ENCODE results near the gene ADAM8. TPM values are rescaled to one million over a fixed set of nuclear protein-coding genes. Genes with fewer than 3 reads are reported as not detected.

Gene ADAM8
- total RNA-seq, 1 experiment from 2014 or later = 3.7 TPM

DNA sequence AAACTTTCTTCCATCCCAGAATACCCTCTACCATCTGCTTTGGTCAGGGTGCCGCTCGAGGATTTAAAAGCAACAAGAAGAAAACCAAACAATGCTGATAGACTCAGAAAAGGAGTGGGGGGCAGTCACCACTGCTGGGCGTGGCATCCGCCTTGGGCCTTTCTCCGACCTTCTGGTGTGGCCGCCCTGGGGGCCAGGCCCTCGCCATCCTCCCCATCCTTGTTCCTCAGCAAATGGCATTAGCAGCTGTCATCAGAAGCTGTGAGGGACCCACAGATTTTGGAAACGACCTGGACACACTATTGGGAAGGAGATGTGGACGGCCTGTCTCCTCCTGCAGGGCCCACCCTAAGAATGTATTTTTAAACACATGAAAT, 36.1 kb upstream of the ADAM8 start:
- ChIA-PET CTCF (no interaction called here), POLR2A (no interaction called here)
- Histone ChIP-seq H3K9me3 (ENCODE audit: control insufficient read depth, insufficient read depth, low read depth, low read length) (no peaks in the 10 kb centered on the region), H3K27me3 (ENCODE audit: control insufficient read depth, insufficient read depth, low read length) (no peaks in the 10 kb centered on the region), H3K36me3 (ENCODE audit: control insufficient read depth, insufficient read depth, low read length) (peaks cover 4% of the 10 kb centered on the region; the same call in 1 of the 2 replicates), H3K4me3 (ENCODE audit: low read depth in 2 of 2, low read length in 2 of 2) (no peak overlapping the region), H3K4me1 (ENCODE audit: control insufficient read depth, insufficient read depth, low read length) (peaks cover 4% of the 10 kb centered on the region; the same call in 1 of the 2 replicates), H3K27ac (ENCODE audit: low read length) (no peak overlapping the region)
- BruUV-seq (replicated peaks) = no TSS peak
- intact Hi-C loops (cut with micrococcal nuclease; ENCODE audit: unreplicated experiment) = no loop called here
- TF ChIP-seq TCF7L2 (IDR thresholded peaks at IDR 0.05; ENCODE audit: low read depth, low read length) (no peak), POLR2AphosphoS5 (IDR thresholded peaks at IDR 0.05; ENCODE audit: low read depth, low read length) (no peak), SIN3A (IDR thresholded peaks at IDR 0.05; ENCODE audit: borderline replicate concordance, insufficient read depth, low read depth, low read length) (no peak)
- TF ChIP-seq, protein P1, sequence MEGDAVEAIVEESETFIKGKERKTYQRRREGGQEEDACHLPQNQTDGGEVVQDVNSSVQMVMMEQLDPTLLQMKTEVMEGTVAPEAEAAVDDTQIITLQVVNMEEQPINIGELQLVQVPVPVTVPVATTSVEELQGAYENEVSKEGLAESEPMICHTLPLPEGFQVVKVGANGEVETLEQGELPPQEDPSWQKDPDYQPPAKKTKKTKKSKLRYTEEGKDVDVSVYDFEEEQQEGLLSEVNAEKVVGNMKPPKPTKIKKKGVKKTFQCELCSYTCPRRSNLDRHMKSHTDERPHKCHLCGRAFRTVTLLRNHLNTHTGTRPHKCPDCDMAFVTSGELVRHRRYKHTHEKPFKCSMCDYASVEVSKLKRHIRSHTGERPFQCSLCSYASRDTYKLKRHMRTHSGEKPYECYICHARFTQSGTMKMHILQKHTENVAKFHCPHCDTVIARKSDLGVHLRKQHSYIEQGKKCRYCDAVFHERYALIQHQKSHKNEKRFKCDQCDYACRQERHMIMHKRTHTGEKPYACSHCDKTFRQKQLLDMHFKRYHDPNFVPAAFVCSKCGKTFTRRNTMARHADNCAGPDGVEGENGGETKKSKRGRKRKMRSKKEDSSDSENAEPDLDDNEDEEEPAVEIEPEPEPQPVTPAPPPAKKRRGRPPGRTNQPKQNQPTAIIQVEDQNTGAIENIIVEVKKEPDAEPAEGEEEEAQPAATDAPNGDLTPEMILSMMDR (IDR thresholded peaks at IDR 0.05) = no peak
- TF ChIP-seq, protein P2, sequence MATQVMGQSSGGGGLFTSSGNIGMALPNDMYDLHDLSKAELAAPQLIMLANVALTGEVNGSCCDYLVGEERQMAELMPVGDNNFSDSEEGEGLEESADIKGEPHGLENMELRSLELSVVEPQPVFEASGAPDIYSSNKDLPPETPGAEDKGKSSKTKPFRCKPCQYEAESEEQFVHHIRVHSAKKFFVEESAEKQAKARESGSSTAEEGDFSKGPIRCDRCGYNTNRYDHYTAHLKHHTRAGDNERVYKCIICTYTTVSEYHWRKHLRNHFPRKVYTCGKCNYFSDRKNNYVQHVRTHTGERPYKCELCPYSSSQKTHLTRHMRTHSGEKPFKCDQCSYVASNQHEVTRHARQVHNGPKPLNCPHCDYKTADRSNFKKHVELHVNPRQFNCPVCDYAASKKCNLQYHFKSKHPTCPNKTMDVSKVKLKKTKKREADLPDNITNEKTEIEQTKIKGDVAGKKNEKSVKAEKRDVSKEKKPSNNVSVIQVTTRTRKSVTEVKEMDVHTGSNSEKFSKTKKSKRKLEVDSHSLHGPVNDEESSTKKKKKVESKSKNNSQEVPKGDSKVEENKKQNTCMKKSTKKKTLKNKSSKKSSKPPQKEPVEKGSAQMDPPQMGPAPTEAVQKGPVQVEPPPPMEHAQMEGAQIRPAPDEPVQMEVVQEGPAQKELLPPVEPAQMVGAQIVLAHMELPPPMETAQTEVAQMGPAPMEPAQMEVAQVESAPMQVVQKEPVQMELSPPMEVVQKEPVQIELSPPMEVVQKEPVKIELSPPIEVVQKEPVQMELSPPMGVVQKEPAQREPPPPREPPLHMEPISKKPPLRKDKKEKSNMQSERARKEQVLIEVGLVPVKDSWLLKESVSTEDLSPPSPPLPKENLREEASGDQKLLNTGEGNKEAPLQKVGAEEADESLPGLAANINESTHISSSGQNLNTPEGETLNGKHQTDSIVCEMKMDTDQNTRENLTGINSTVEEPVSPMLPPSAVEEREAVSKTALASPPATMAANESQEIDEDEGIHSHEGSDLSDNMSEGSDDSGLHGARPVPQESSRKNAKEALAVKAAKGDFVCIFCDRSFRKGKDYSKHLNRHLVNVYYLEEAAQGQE (IDR thresholded peaks at IDR 0.05; ENCODE audit: insufficient read depth in 1 of 2, low read depth in 2 of 2, low read length in 1 of 2) = no peak
- DNase-seq (ENCODE audit: low read depth, low spot score) (no peak), ATAC-seq (no peak)
- in situ Hi-C loops (cut with HindIII; ENCODE audit: low pct_unique_long_range_greater_than_20kb, low sequenced_read_pairs) = no loop called here

DNA sequence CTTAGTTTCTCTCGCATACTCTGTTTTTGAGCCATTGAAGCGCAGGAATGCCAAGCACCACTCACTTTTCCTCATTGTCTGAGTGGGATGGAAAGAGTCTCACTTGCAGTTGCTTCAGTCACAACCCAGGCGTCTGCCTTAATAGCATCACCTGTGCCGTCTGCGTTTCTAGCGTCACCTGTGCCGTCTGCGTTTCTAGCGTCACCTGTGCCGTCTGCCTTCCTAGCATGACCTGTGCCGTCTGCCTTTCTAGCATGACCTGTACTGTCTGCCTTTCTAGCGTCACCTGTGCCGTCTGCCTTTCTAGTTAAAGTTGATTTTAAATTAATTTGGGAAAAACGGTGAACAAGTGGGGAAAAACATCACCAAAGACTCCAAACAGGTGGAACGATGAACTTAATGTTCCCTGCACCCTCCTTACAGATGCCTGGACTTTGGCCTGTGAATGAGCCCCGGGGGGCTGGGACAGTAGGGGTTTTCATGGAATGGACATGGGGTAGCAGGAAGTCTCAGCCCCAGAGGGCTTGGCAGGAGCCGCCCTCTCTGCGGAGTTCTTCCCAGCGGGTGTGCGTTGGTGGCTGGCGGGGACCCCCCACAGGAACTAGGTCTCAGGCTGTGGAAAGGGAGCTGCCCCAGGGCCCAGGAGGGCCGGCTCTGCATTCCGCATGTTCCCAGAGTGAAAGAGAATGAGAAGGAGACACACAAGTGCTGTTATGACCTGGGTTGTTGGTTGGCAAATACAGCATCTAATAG, 35.5 kb upstream of the ADAM8 start:
- intact Hi-C loops (cut with micrococcal nuclease; ENCODE audit: unreplicated experiment) = no loop called here
- no peaks in the 10 kb centered on the region for H3K9me3 ChIP-seq (ENCODE audit: control insufficient read depth, insufficient read depth, low read depth, low read length)
- BruUV-seq (replicated peaks) = TSS peak; percentile 75
- no peaks in the 10 kb centered on the region for H3K27me3 ChIP-seq (ENCODE audit: control insufficient read depth, insufficient read depth, low read length)
- DNase-seq (ENCODE audit: low read depth, low spot score) (no peak), ATAC-seq (no peak)
- in situ Hi-C loops (cut with HindIII; ENCODE audit: low pct_unique_long_range_greater_than_20kb, low sequenced_read_pairs) = no loop called here
- ChIA-PET POLR2A (no interaction called here), CTCF (interaction anchor here (0.7 kb wide), 1 partner anchor 472 kb away, joined by 3 read pairs; no protein-coding TSS in a partner anchor)
- H3K4me1 ChIP-seq (ENCODE audit: control insufficient read depth, insufficient read depth, low read length) = peaks cover 9% of the 10 kb centered on the region; the same call in 1 of the 2 replicates
- TF ChIP-seq TCF7L2 (IDR thresholded peaks at IDR 0.05; ENCODE audit: low read depth, low read length) (no peak), SIN3A (IDR thresholded peaks at IDR 0.05; ENCODE audit: borderline replicate concordance, insufficient read depth, low read depth, low read length) (no peak), POLR2AphosphoS5 (IDR thresholded peaks at IDR 0.05; ENCODE audit: low read depth, low read length) (no peak)
- TF ChIP-seq, protein P1 (IDR thresholded peaks at IDR 0.05) = no peak
- TF ChIP-seq, protein P2 (IDR thresholded peaks at IDR 0.05; ENCODE audit: insufficient read depth in 1 of 2, low read depth in 2 of 2, low read length in 1 of 2) = no peak
- no peak overlapping the region for H3K27ac ChIP-seq (ENCODE audit: low read length)
- peaks cover 4% of the 10 kb centered on the region; the same call in 1 of the 2 replicates for H3K36me3 ChIP-seq (ENCODE audit: control insufficient read depth, insufficient read depth, low read length)
- no peak overlapping the region for H3K4me3 ChIP-seq (ENCODE audit: low read depth in 2 of 2, low read length in 2 of 2)
